SKM-1 treated with dmso at 0.1 percent for 144 hours (cell line): ENCODE data around the gene RHNO1.
"Not testable (repeated sequence)": the region's sequence is repeated elsewhere in the genome, so short reads cannot be mapped to it uniquely, and the experiment has no call there.

Experiments used
- DNase-seq: peaks from one replicate; lab custom pipeline; 2025; ENCODE audit not compliant: unreplicated experiment; lab: John Stamatoyannopoulos, UW

The RHNO1 gene

GRCh38 chr12:2858334-2858733 lies 18.7 kb upstream of the RHNO1 start:
- no peak for DNase-seq

DNA sequence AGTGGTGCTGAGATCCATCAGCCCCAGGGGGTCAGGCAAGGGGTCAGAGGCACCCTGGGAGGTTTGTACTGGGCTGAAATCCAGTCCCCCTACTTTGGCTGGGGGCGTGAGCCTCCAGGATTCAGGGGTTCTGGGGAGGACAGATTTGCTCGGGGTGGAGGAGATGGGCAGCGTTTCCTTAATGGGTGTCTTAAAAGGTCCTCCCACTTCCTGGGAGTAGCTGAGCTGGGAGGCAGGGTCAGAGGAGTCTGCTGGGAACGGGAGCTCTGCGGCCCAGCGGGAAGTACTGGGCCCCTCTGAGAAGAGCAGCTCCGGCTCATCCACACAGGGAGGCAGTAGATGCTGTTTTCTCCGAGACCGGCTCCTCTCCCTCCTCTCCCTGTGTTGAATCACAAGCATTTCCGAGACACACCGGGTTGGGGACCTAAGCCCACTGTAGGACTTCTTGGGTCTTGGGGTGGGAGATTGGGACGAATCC lies 18.0 kb upstream of the RHNO1 start:
- no peak for DNase-seq

- DNase-seq, result no peak
These were observed 16.9 kb upstream of the RHNO1 start for GRCh38 chr12:2860170-2860569.

DNA sequence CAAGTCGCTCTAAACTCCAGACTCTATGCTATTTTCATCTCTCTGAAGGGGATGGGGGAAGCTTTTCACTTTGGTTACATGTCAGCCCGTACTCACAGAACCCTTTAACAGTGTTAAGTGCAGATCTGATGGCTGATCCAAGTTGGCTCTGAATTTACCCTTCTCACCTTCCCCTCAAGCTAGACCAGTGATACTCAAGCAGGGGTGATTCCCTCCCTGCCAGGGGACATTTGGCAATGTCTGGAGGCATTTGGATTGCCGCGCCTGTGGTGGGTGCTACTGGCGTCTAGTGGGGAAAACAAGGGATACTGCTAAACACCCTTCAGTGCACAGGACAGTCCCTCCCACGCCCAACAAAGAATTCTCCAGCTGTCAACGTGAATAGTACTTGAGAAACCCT lies 14.1 kb upstream of the RHNO1 start:
- DNase-seq, result no peak

GRCh38 chr12:2863402-2863801 lies 13.6 kb upstream of the RHNO1 start:
- DNase-seq, result not testable (repeated sequence)

- no peak for DNase-seq
These were observed 12.8 kb upstream of the RHNO1 start for GRCh38 chr12:2864198-2864597.

GRCh38 chr12:2868986-2869632 lies 7.9 kb upstream of the RHNO1 start:
- not testable (repeated sequence) for DNase-seq

GRCh38 chr12:2876431-2877046 lies 484 bp upstream of the RHNO1 start:
- no peak for DNase-seq

- peak; percentile 47 for DNase-seq
These were observed 1.1 kb downstream of the RHNO1 start for GRCh38 chr12:2877953-2878732.

DNA sequence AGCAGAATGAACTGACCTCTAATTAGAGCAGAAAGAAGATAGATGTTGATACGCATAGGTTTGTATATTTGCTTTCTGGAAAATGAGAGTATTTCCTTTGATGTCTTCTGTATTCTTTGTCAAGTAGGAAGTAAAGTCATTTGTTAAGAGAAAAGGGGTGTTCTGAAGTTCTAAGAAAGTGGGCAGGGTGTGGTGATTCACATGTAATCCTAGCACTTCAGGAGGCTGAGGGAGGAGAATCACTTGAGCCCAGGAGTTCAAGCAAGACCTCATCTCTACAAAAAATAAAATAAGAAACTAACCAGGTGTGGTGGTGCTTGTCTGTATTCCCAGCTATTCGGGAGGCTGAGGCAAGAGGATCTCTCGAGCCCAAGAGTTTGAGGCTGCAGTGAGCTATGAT lies 2.8 kb downstream of the RHNO1 start:
- no peak for DNase-seq

- DNase-seq, result no peak
These were observed 7.8 kb downstream of the RHNO1 start for GRCh38 chr12:2884810-2885209.

GRCh38 chr12:2886768-2887450 lies 9.9 kb downstream of the RHNO1 start:
- no peak for DNase-seq

DNA sequence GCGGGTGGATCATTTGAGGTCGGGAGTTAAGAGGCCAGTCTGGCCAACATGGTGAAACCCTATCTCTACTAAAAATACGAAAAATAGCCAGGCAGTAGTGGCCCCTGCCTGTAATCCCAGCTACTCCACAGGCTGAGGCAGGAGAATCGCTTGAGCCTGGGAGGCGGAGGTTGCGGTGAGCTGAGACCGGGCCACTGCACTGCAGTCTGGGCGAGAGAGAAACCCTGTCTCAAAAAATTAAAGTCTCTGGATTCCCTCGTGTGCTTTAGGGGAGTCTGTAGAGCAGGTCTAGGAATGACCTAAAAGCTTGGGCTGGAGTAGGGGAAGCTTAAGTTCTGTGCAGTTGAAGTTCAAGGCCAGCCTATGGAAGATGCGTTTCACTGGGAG lies 13.0 kb downstream of the RHNO1 start:
- no peak for DNase-seq

DNA sequence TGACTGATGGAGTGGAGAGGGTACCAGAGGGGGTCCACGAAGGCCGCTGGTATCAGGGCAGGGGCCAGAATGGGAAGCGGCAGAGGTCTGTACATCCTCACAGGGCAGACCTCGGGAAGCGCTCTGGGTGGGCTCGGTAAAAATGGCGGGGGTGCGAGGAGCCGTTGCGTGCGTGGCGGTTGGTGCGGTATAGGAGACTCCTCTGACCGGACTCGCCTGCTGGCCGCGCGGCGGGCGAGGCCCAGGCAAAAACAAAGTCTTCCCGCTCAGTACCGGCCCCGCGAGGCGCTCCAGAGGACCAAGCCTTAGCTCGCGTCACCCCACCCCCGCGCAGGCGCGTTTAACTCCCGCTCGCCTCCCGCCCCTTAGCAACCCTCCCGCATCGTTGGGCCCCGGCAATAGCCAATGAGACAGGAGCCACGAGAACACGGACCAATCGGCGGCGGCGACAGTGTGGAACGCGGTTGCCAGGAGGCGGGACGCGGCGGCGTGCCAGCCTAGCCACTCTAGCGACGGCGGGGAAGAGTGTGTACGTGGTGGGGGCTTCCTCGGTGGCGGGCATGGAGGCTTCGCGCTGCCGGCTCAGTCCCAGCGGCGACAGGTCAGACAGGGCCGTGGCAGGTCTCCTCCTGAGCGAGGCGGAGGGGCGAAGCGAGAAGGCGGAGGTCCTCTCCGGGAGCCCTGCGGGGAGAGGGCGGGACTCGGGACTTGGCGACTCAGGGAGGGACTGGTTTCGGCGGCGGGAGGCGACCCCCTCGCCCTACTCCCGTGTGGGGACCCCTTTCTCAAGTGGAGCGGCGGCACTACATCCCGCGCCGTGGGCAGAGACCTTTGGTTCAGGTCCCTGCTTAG lies 13.6 kb downstream of the RHNO1 start, which contains the start of gene TULP3:
Gene TULP3 (plus strand): TSS at position 504 of the 852 bp plus-strand sequence. CDS start 57 bp downstream, at position 561.
- peak; percentile 87 for DNase-seq

DNA sequence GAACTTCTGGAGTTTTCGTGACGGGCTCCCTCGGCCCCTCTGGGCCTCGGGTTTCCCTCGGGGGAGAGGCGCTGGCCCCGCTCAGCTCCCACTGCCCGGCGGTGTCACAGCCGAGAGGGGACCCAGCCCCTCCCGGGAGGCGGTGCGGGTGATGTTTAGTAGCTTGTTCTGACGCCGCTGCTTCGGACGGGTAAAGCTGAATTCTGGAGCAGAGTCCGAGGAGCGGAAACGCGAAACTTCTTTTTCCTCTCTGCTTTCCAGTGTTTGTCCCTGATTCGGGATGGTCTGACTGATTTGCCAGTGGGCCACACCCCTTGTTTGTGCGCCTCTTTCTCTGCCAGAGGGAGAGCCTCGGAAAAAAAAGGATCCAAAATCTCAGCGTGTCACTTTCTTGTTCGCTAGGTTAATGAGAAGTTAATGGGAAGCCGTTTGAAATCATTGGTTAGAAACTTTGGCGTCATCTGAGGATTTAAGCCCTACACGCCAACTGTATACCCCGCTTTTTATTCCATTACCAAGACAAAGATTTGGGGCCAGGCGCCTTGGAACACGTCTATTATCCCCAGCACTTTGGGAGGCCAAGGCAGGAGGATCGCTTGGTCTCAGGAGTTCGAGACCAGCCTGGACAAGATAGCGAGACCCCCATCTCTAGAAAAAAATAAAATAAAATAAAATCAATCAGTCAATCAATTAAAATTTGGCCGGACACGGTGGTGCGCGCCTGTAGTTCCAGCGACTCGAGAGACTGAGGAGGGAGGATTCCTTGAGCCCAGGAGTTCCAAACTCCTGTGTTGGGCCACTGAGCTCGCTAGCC lies 14.4 kb downstream of the RHNO1 start:
- no peak for DNase-seq

DNA sequence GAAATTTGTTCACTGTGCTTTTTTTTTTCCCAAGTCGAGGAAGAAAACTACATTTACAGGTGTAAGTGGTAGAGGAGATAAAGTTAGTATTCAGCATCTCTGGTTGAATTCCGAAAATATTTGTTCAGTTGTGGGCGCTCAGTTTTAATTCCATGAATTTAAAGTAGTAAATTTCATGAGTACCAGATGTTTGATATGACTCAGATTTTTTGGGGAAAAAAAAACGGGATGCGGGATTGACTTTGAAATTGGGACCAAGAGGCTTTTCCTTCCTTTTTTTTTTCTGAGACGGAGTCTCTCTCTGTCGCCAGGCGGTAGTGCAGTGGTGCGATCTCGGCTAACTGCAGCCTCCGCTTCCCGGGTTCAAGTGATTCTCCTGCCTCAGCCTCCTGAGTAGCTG lies 15.2 kb downstream of the RHNO1 start:
- DNase-seq, result no peak

DNA sequence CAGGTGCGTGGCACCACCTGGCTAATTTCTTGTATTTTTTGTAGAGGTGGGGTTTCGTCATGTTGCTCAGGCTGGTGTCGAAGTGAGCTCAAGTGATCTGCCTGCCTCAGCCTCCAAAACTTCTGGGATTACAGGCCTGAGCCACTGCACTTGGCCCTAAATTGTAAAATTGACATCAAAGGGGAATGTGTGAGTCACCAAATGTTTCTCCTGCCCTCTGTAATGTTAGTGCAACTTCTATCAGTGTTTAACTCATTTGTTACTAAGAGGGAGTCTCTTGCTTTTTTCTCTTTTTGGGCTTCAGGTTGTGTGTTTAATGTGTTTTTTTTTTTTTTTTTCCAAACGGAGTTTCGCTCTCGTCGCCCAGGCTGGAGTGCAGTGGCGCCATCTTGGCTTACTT lies 16.0 kb downstream of the RHNO1 start:
- DNase-seq, result no peak

DNA sequence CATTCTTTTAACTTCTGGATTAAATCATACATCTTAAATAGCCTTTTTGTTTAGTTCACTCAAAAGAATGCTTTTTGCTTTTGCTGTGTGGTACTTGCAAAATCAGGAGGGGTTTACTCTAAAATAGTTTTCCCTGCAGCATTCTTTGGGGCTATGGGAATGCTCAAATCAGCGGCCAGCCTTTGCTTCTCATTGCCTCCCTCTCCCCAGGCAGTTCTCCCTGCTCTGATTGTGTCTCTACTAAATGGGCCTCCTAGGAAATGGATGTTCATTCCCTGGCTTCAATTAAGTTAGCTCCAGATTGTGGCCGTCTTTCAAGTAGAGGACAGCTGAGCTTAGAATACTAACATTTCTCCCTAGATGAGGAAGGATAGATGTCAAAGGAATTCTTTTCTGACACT lies 18.0 kb downstream of the RHNO1 start:
- DNase-seq, result no peak

DNA sequence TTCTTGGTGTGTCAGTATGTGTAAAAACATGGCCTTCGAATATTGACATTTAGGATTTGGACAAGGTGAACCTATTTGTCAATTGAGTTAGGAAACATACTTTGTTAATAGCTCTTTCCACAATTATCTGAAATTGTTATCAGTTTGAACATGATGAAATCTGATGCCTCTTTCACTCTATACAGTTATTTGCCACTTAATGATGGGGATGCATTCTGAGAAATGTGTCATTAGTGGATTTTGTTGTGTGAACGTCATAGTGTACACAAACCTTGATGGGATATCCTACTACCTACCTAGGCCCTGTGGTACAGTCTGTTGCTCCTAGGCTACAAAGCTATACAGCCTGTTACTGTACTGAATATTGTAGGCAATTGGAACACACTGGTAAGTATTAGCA lies 18.5 kb downstream of the RHNO1 start:
- no peak for DNase-seq

DNA sequence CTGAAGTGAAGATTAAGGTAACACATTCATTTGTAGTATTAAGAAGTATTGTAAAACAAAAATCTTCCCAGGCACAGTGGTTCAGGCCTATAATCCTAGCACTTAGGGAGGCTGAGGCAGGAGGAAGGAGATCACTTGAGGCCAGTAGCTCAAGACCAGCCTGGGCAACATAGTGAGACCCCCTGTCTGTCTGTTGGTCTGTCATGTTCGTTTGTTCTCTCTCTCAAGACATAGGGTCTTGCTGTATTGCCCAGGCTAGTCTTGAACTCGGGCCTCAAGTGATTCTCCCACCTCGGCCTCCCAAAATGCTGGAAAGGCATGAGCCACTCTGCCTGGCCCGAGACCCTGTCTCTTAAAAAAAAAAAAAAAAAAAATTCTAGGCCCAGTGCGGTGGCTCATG lies 20.4 kb downstream of the RHNO1 start:
- DNase-seq, result no peak
